Activated CD4-positive, alpha-beta memory T cell treated with anti-CD3 and anti-CD28 coated beads for 36 hours (primary cell): ENCODE results near the gene GATD1. TPM values are rescaled to one million over a fixed set of nuclear protein-coding genes. Genes with fewer than 3 reads are reported as not detected.

Experiments used
- CTCF ChIA-PET: fragments of 350-600 bp; sonication (Branson Sonifier 250); formaldehyde crosslinking; loops from one replicate; lab custom pipeline; 2021; ENCODE audit warnings: antibody characterized with exemption, inconsistent platforms; lab: Charles Lee
- POLR2A ChIA-PET: fragments of 350-600 bp; sonication (Branson Sonifier 250); formaldehyde crosslinking; loops from one replicate; lab custom pipeline; 2021; ENCODE audit warnings: antibody characterized with exemption; lab: Charles Lee
- DNase-seq: peaks from one replicate; pipeline ENCODE4 v3.0.0-alpha.2; 2020
- H3K27ac Mint-ChIP-seq: one replicate; pipeline ENCODE4 v1.8.0; 2021; ENCODE audit warnings: mixed read lengths
- H3K27me3 Mint-ChIP-seq: one replicate; pipeline ENCODE4 v1.8.0; 2021; ENCODE audit warnings: mixed read lengths
- H3K36me3 Mint-ChIP-seq: one replicate; pipeline ENCODE4 v1.8.0; 2021; ENCODE audit warnings: mixed read lengths
- H3K4me1 Mint-ChIP-seq: one replicate; pipeline ENCODE4 v1.8.0; 2021; ENCODE audit warnings: low read depth, mixed read lengths
- H3K4me3 Mint-ChIP-seq: one replicate; pipeline ENCODE4 v1.8.0; 2021; ENCODE audit warnings: mild to moderate bottlenecking, mixed read lengths
- H3K9me3 Mint-ChIP-seq: one replicate; pipeline ENCODE4 v1.8.0; 2021; ENCODE audit warnings: mixed read lengths
- intact Hi-C: fragments of 100-400 bp; cut with micrococcal nuclease; formaldehyde crosslinking; loops from one replicate; pipeline ENCODE4 v1.15.1; 2023
- total RNA-seq, 2 experiments: library from RNA; stranded (reverse); gene quantifications; one replicate each; pipeline ENCODE4 v1.2.3, GENCODE V29; 2021

Gene GATD1
- total RNA-seq, 2 experiments from 2014 or later = 36.6 to 39.1 TPM

DNA sequence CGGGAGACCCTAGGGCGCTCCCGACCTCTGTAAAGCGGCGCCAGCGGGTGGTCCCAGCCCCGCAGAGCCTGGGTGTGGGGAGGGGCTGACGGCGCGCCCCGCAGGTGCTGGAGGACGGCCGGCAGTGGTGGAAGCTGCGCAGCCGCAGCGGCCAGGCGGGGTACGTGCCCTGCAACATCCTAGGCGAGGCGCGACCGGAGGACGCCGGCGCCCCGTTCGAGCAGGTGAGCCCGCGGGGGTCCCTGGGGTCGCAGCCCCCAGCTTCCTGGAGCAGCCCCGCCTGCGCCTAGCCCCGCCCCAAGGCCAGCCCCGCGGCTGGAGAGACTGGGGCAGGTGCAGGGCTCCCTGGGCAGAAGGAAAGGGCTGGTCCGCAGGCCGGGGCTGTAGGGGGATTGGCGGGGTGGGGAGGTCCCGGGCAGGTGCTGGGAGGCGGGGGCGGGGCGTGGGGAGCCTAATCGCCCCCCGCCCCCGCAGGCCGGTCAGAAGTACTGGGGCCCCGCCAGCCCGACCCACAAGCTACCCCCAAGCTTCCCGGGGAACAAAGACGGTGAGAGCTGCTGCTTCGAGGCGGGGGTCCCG, 51.6 kb downstream of the GATD1 start:
- intact Hi-C loops = loop anchor here (1.0 to 2.0 kb wide), 2 partner anchors 21 to 109 kb away; partner anchors contain the start of gene TALDO1
- H3K27me3 Mint-ChIP-seq = peaks cover 7% of the 10 kb centered on the region
- no peaks in the 10 kb centered on the region for H3K9me3 Mint-ChIP-seq
- ChIA-PET POLR2A (interaction anchor here (1.1 to 2.7 kb wide), 7 partner anchors 18 to 150 kb away, joined by 3 to 13 read pairs (median 5); partner anchors contain the start of genes DEAF1, TALDO1 and TMEM80), CTCF (interaction anchor here (0.6 to 10.1 kb wide), 14 partner anchors 10 to 207 kb away, joined by 3 to 129 read pairs (median 4); partner anchors contain the start of genes DEAF1, TALDO1 and TMEM80)
- H3K4me3 Mint-ChIP-seq = peak overlapping the region; percentile 43
- H3K36me3 Mint-ChIP-seq = no peaks in the 10 kb centered on the region
- H3K4me1 Mint-ChIP-seq = peaks cover 24% of the 10 kb centered on the region
- no peak overlapping the region for H3K27ac Mint-ChIP-seq
- DNase-seq = no peak

DNA sequence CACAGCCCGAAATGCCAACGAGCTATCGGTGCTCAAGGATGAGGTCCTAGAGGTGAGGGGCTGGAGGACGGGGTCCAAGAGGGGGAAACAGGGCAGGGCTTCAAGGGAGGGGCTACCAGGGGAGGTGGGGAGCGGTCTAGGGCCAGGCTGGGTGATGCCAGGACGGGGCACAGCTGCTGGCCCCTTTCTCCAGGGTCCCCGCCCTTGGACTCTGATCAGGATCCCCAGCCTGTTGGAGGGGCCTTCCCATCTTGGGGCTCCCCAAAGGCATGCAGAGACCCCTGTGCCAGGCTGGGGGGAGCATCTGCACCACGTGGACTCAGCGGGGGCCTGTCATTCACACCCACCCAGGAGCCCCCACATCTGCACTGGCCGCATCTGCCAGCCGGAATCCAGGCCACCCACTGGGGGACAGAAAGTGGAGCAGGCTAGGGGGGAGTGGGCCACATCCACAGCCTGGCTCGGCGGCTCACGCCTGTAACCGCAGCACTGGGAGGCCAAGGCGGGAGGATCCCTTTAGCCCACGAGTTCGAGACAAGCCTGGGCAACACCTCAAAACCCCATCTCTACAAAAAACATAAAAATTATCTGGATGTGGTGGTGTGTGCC, 52.4 kb downstream of the GATD1 start:
- Mint-ChIP-seq H3K27me3 (peaks cover 8% of the 10 kb centered on the region), H3K4me1 (peaks cover 24% of the 10 kb centered on the region), H3K4me3 (peak overlapping the region; percentile 50), H3K36me3 (no peaks in the 10 kb centered on the region), H3K27ac (no peak overlapping the region), H3K9me3 (no peaks in the 10 kb centered on the region)
- ChIA-PET CTCF (interaction anchor here (1.4 to 10.1 kb wide), 7 partner anchors 18 to 170 kb away, joined by 4 to 129 read pairs (median 26); partner anchors contain the start of genes DEAF1 and TMEM80), POLR2A (interaction anchor here (1.2 to 2.7 kb wide), 3 partner anchors 23 to 149 kb away, joined by 3 to 13 read pairs (median 4); partner anchors contain the start of genes DEAF1, PHRF1 and TMEM80)
- no peak for DNase-seq
- intact Hi-C loops = loop anchor here (5.0 kb wide), 1 partner anchor 188 kb away; the partner anchor contains the start of genes HRAS and LRRC56

DNA sequence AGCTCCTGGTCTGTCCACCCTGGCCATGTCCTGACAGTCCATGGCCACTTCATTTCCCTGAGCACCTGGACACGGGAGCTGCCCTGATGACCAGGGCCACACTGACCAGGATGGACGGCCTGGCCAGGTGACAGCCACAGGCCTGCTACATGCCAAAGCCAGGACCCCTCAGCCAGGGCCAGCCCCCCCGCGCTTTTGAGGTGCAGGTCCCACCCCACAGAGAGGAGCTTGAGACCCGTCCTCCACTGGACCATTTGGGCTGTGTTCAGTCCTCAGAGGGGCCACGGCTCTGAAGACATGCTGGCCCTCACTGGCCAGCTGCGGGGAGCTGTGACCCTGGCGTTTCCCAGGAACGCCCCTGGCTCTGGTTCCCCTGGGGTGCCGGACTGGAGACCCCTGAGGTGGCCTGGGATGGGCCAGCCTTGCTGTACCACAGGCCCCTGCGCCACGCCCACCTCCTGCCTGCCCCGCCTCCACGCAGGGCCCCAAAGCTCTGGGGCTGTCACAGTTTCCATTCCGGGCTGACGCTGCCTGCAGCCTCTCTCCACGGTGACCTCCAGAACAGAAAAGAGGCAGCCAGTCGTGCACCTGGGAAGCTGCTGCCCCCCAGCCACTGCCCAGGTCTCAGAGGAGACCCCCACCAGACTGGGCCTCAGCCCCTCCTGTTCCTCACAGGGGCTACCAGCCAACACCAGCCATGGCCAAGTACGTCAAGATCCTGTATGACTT, 53.1 kb downstream of the GATD1 start:
- Mint-ChIP-seq H3K4me1 (peaks cover 24% of the 10 kb centered on the region), H3K27me3 (peaks cover 12% of the 10 kb centered on the region), H3K27ac (no peak overlapping the region), H3K9me3 (no peaks in the 10 kb centered on the region), H3K36me3 (no peaks in the 10 kb centered on the region), H3K4me3 (no peak overlapping the region)
- intact Hi-C loops = loop anchor here (5.0 kb wide), 1 partner anchor 187 kb away; the partner anchor contains the start of genes HRAS and LRRC56
- ChIA-PET CTCF (interaction anchor here (0.9 to 10.1 kb wide), 12 partner anchors 17 to 190 kb away, joined by 3 to 129 read pairs (median 5); partner anchors contain the start of genes DEAF1, LMNTD2 and TMEM80), POLR2A (interaction anchor here (0.9 to 1.2 kb wide), 3 partner anchors 28 to 148 kb away, joined by 3 to 4 read pairs (median 3); partner anchors contain the start of genes PHRF1 and TMEM80)
- peak; percentile 48 for DNase-seq

DNA sequence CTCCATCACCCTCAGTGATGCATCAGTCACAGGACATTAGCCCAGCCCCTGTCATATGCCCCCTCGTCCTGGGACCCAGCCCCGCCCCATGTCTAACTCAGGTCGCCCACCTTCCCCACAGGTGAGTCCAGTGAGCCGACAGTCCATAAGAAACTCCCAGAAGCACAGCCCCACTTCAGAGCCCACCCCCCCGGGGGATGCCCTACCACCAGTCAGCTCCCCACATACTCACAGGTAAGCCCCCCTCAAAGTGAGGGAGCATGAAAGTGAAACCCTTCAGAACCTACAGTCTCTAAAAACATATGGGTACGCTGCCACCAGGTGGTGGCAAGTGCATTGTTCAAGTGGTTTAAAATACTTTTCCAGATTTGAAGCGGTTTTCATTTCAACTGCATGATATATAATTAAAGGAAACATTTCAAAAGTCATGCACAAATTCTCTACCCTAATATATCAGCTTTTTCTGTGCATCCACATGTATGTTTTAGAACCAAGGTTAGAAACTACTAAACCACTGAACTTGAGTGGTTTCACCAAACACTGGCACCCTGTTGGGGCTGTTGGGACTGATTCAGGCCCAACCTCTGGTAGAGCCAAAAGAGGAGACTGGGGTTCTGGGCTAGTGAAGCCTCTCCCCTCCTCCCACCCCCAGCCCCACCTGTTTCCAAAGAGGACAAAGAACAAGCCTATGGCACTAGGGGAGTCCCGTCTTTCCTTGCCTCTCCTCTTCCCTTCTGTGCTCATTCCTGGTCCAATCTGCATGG, 54.0 kb downstream of the GATD1 start:
- peak overlapping the region; percentile 70 for H3K27ac Mint-ChIP-seq
- ChIA-PET CTCF (interaction anchor here (0.9 to 10.1 kb wide), 17 partner anchors 11 to 189 kb away, joined by 3 to 129 read pairs (median 4); partner anchors contain the start of genes DEAF1, LMNTD2, PHRF1 and TMEM80), POLR2A (interaction anchor here (0.9 to 1.1 kb wide), 2 partner anchors 28 to 43 kb away, joined by 3 read pairs; partner anchors contain the start of gene TMEM80)
- no peaks in the 10 kb centered on the region for H3K9me3 Mint-ChIP-seq
- peaks cover 14% of the 10 kb centered on the region for H3K27me3 Mint-ChIP-seq
- no peaks in the 10 kb centered on the region for H3K36me3 Mint-ChIP-seq
- H3K4me3 Mint-ChIP-seq = peak overlapping the region; percentile 32
- intact Hi-C loops = loop anchor here (1.0 to 5.0 kb wide), 5 partner anchors 27 to 186 kb away; partner anchors contain the start of genes HRAS and LRRC56
- DNase-seq = peak; percentile 65
- peaks cover 24% of the 10 kb centered on the region for H3K4me1 Mint-ChIP-seq

DNA sequence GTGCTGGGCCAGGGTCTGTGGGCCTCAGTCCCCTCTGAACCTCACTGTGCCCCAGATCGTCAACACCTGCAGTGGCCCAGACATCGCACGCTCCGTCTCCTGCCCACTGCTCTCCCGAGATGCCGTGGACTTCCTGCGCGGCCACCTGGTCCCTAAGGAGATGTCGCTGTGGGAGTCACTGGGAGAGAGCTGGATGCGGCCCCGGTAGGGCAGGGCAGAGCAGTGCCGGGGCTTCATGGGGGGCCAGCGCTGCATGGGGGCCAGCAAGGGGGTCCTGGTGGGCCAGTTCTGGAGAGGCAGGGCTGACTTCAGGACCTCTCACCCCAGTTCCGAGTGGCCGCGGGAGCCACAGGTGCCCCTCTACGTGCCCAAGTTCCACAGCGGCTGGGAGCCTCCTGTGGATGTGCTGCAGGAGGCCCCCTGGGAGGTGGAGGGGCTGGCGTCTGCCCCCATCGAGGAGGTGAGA, 54.9 kb downstream of the GATD1 start:
- no peak overlapping the region for H3K27ac Mint-ChIP-seq
- H3K4me3 Mint-ChIP-seq = no peak overlapping the region
- H3K4me1 Mint-ChIP-seq = peaks cover 18% of the 10 kb centered on the region
- DNase-seq = no peak
- H3K36me3 Mint-ChIP-seq = no peaks in the 10 kb centered on the region
- intact Hi-C loops = loop anchor here (2.0 to 5.0 kb wide), 2 partner anchors 74 to 185 kb away; partner anchors contain the start of genes HRAS and LRRC56
- peaks cover 14% of the 10 kb centered on the region for H3K27me3 Mint-ChIP-seq
- no peaks in the 10 kb centered on the region for H3K9me3 Mint-ChIP-seq
- POLR2A ChIA-PET = interaction anchor here (1.0 kb wide), 1 partner anchor 27 kb away, joined by 4 read pairs; the partner anchor contains the start of genes DEAF1 and TMEM80
- CTCF ChIA-PET = interaction anchor here (1.0 to 10.1 kb wide), 11 partner anchors 10 to 168 kb away, joined by 3 to 129 read pairs (median 5); partner anchors contain the start of genes DEAF1, PHRF1 and TMEM80

DNA sequence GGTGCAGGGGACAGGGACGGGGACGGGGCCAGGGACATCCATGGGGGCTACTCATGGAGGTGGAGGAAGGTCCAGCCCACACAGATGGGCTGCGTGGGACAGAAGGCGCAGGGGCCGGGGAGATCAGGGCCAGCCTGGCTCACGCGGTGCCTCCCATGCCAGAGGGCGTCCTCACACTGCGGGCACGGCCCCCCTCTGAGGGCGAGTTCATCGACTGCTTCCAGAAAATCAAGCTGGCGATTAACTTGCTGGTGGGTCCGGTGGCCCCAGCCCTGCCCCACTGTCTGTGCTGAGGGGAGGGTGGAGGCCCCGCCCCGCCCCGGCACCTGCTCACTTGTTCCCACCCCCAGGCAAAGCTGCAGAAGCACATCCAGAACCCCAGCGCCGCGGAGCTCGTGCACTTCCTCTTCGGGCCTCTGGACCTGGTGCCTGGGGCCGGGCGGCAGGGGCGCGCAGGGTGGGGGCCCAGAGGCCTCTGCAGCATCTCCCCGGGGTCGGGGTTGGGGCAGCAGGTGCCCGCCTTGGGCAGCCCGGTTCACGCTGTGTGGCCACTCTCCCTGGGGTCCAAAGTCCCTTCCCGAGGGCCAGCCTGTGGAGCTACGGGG, 55.4 kb downstream of the GATD1 start:
- intact Hi-C loops = loop anchor here (2.0 to 5.0 kb wide), 2 partner anchors 75 to 185 kb away; partner anchors contain the start of genes HRAS and LRRC56
- ChIA-PET CTCF (interaction anchor here (1.0 to 10.1 kb wide), 7 partner anchors 25 to 167 kb away, joined by 3 to 129 read pairs (median 10); partner anchors contain the start of genes DEAF1 and TMEM80), POLR2A (interaction anchor here (1.0 kb wide), 1 partner anchor 26 kb away, joined by 4 read pairs; the partner anchor contains the start of genes DEAF1 and TMEM80)
- Mint-ChIP-seq H3K27ac (no peak overlapping the region), H3K4me1 (peaks cover 15% of the 10 kb centered on the region), H3K4me3 (no peak overlapping the region), H3K36me3 (no peaks in the 10 kb centered on the region), H3K27me3 (peaks cover 14% of the 10 kb centered on the region), H3K9me3 (no peaks in the 10 kb centered on the region)
- peak; percentile 62 for DNase-seq

DNA sequence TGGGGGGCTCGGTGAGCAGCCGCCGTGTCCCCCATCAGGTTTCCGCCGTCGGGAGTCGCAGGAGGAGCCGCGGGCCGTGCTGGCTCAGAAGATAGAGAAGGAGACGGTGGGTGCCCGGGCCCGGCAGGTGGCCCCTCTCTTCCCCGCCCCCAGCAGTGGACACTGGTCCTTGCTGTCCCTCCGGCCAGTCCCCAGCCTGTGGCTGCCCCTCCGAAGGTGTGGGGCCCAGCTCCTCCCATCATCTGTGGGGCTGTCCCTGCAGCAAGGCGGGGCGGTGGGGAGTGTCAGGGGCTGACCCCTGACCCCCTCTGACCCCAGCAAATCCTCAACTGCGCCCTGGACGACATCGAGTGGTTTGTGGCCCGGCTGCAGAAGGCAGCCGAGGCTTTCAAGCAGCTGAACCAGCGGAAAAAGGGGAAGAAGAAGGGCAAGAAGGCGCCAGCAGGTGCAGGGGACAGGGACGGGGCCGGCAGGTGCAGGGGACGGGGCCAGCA, 56.0 kb downstream of the GATD1 start:
- CTCF ChIA-PET = interaction anchor here (1.0 to 10.1 kb wide), 5 partner anchors 25 to 167 kb away, joined by 4 to 129 read pairs (median 38); partner anchors contain the start of genes DEAF1 and TMEM80
- no peaks in the 10 kb centered on the region for H3K9me3 Mint-ChIP-seq
- H3K27ac Mint-ChIP-seq = no peak overlapping the region
- no peak overlapping the region for H3K4me3 Mint-ChIP-seq
- intact Hi-C loops = loop anchor here (5.0 kb wide), 1 partner anchor 184 kb away; the partner anchor contains the start of genes HRAS and LRRC56
- no peak for DNase-seq
- H3K27me3 Mint-ChIP-seq = peaks cover 14% of the 10 kb centered on the region
- H3K4me1 Mint-ChIP-seq = peaks cover 12% of the 10 kb centered on the region
- POLR2A ChIA-PET = interaction anchor here (1.0 kb wide), 1 partner anchor 26 kb away, joined by 4 read pairs; the partner anchor contains the start of genes DEAF1 and TMEM80
- no peaks in the 10 kb centered on the region for H3K36me3 Mint-ChIP-seq

DNA sequence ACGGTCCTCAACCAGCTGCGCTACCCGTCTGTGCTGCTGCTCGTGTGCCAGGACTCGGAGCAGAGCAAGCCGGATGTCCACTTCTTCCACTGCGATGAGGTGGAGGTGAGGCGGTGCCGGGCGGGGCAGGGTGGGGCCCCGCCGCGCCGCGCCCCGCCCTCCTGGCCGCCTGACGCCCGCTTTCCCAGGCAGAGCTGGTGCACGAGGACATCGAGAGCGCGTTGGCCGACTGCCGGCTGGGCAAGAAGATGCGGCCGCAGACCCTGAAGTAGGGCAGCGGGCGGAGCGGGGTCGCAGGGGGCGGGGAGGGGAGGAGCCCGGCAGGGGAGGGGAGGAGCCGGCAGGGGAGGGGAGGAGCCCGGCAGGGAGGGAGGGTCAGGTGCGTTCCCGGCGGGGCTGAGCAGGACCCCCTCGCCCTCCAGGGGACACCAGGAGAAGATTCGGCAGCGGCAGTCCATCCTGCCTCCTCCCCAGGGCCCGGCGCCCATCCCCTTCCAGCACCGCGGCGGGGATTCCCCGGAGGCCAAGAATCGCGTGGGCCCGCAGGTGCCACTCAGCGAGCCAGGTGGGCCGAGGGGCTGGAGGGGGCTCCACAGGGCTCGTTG, 56.5 kb downstream of the GATD1 start:
- Mint-ChIP-seq H3K36me3 (no peaks in the 10 kb centered on the region), H3K4me1 (peaks cover 12% of the 10 kb centered on the region), H3K27me3 (peaks cover 14% of the 10 kb centered on the region), H3K9me3 (no peaks in the 10 kb centered on the region), H3K4me3 (no peak overlapping the region), H3K27ac (no peak overlapping the region)
- ChIA-PET CTCF (interaction anchor here (1.1 to 10.1 kb wide), 5 partner anchors 11 to 202 kb away, joined by 3 to 129 read pairs (median 5); partner anchors contain the start of gene TMEM80), POLR2A (no interaction called here)
- peak; percentile 67 for DNase-seq
- intact Hi-C loops = loop anchor here (5.0 kb wide), 1 partner anchor 183 kb away; the partner anchor contains the start of genes HRAS and LRRC56

DNA sequence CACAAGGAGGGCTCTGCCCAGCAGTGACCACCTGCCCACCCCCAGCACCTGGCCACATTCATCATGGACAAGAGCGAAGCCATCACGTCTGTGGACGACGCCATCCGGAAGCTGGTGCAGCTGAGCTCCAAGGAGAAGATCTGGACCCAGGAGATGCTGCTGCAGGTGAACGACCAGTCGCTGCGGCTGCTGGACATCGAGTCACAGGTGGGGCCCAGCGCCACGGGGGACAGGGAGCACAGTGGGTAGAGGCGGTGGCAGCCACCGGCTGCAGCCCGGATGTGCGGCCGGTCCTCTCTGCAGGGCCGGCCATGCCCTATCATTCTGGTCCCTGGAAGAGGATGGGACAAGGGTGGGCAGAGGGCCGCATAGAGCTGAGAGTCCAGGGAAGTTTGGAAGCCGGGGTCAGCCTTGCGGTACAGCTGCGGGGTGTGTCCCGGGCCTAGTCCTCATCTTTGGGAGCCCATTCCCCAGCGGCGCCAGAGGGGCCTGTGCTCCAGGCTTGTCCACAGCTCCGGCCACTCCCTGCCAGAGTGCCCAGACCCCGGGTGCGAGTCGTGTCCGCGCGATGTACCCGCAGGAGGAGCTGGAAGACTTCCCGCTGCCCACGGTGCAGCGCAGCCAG, 57.2 kb downstream of the GATD1 start:
- ChIA-PET CTCF (interaction anchor here (1.1 to 10.1 kb wide), 5 partner anchors 10 to 201 kb away, joined by 3 to 129 read pairs (median 5); partner anchors contain the start of gene TMEM80), POLR2A (no interaction called here)
- intact Hi-C loops = loop anchor here (5.0 kb wide), 1 partner anchor 183 kb away; the partner anchor contains the start of genes HRAS and LRRC56
- no peak for DNase-seq
- Mint-ChIP-seq H3K4me3 (peak overlapping the region; percentile 3), H3K27me3 (peaks cover 14% of the 10 kb centered on the region), H3K36me3 (no peaks in the 10 kb centered on the region), H3K9me3 (peaks cover 3% of the 10 kb centered on the region), H3K4me1 (peaks cover 12% of the 10 kb centered on the region), H3K27ac (no peak overlapping the region)
